Body of pancreas (tissue), 4 donors: ENCODE results near the gene SH2D3A.

Experiments
- POLR2A ChIP-seq, 3 donors: fragments of 450-650 bp; IDR thresholded peaks; one replicate each; pipeline ENCODE4 v1.6.1; 2016; ENCODE audit warnings: antibody characterized with exemption in 3 of 3, mild to moderate bottlenecking in 2 of 3
- TF ChIP-seq, protein P1 (sequence below), 7 experiments: fragments of 450-650 bp in 4 of 7; fragments of 200-600 bp in 3 of 7; sonication (generic) in 3 of 7; IDR thresholded peaks; one replicate each; pipeline ENCODE4 v1.5.1; 2016 to 2019; ENCODE audit warnings: antibody characterized with exemption in 7 of 7

DNA sequence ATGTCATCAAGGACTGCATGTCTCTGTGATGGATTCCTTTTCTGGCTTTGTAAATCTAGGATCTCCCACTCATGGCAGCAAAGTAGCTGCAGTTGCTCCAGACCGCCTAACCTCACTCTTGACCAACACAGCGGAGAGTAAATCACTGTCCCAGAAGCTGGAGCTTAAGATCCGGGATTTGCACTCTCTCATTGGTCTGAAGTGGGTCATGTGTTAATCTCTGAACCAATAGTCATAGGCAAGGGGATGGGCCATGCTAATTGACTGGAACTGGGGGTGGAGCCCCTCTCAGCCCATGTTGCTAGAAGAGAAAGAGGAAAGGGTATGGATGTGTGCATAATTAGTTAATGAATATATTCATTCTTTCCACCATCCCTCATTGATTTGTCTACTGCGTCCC lies 39.3 kb upstream of the SH2D3A start:
- TF ChIP-seq, protein P1, sequence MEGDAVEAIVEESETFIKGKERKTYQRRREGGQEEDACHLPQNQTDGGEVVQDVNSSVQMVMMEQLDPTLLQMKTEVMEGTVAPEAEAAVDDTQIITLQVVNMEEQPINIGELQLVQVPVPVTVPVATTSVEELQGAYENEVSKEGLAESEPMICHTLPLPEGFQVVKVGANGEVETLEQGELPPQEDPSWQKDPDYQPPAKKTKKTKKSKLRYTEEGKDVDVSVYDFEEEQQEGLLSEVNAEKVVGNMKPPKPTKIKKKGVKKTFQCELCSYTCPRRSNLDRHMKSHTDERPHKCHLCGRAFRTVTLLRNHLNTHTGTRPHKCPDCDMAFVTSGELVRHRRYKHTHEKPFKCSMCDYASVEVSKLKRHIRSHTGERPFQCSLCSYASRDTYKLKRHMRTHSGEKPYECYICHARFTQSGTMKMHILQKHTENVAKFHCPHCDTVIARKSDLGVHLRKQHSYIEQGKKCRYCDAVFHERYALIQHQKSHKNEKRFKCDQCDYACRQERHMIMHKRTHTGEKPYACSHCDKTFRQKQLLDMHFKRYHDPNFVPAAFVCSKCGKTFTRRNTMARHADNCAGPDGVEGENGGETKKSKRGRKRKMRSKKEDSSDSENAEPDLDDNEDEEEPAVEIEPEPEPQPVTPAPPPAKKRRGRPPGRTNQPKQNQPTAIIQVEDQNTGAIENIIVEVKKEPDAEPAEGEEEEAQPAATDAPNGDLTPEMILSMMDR (IDR thresholded peaks at IDR 0.05), result no peak
- no peak for TF ChIP-seq POLR2A (IDR thresholded peaks at IDR 0.05)
